ENCODE data around the gene CCND3. TPM values are rescaled to one million over a fixed set of nuclear protein-coding genes. Genes with fewer than 3 reads are reported as not detected.

The CCND3 gene
- total RNA-seq, 1 donor from 2014 or later = 91.2 TPM

- H3K36me3 Mint-ChIP-seq (ENCODE audit: unreplicated experiment) = peaks cover 10% of the 10 kb centered on the region
- no peak overlapping the region for H3K27ac Mint-ChIP-seq (ENCODE audit: unreplicated experiment)
- H3K4me1 Mint-ChIP-seq (ENCODE audit: unreplicated experiment) = no peaks in the 10 kb centered on the region
- no peaks in the 10 kb centered on the region for H3K9me3 Mint-ChIP-seq (ENCODE audit: unreplicated experiment)
- TF ChIP-seq, protein P1, sequence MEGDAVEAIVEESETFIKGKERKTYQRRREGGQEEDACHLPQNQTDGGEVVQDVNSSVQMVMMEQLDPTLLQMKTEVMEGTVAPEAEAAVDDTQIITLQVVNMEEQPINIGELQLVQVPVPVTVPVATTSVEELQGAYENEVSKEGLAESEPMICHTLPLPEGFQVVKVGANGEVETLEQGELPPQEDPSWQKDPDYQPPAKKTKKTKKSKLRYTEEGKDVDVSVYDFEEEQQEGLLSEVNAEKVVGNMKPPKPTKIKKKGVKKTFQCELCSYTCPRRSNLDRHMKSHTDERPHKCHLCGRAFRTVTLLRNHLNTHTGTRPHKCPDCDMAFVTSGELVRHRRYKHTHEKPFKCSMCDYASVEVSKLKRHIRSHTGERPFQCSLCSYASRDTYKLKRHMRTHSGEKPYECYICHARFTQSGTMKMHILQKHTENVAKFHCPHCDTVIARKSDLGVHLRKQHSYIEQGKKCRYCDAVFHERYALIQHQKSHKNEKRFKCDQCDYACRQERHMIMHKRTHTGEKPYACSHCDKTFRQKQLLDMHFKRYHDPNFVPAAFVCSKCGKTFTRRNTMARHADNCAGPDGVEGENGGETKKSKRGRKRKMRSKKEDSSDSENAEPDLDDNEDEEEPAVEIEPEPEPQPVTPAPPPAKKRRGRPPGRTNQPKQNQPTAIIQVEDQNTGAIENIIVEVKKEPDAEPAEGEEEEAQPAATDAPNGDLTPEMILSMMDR (IDR thresholded peaks at IDR 0.05) = no peak
- DNase-seq (ENCODE audit: extremely low spot score, unreplicated experiment) = no peak
- H3K27me3 Mint-ChIP-seq (ENCODE audit: unreplicated experiment) = no peaks in the 10 kb centered on the region
- H3K4me3 Mint-ChIP-seq (ENCODE audit: unreplicated experiment) = no peak overlapping the region
These were observed 18.4 kb upstream of the CCND3 start for GRCh38 chr6:41960028-41960427.

DNA sequence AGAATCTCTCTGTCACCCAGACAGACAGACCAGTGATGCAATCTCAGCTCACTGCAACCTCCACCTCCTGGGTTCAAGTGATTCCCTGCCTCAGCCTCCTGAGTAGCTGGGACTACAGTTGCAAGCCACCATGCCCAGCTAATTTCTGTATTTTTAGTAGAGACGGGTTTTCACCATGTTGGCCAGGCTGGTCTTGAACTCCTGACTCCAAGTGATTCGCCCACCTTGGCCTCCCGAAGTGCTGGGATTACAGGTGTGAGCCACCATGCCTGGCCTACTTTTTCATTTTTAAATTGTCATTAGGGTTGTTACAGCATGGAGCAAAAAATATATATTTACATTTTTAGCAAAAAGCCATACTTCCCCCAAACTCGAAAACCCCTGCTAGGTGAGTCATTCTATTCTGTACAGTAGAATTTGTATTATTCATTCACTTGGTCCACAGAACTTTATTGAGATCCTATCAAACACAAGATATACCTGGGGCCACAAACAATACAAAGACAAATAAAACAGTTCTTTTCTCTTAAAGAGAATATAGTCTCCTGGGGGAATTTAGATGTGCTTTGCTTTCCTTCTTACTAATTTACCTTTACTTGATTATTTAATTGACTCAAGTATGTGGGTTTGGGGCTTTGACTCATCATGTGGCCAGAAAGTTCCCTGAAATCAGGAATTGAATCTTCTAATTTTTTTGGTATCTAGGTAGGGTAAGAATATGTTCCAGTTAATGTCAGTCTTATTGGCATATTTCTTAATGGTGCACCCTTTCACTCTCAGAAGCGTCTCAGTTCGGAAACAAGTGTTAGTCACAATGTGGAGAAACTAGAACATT, 16.6 kb upstream of the CCND3 start:
- H3K27me3 Mint-ChIP-seq (ENCODE audit: unreplicated experiment) = no peaks in the 10 kb centered on the region
- H3K36me3 Mint-ChIP-seq (ENCODE audit: unreplicated experiment) = peaks cover 5% of the 10 kb centered on the region
- H3K9me3 Mint-ChIP-seq (ENCODE audit: unreplicated experiment) = no peaks in the 10 kb centered on the region
- DNase-seq (ENCODE audit: extremely low spot score, unreplicated experiment) = no peak
- H3K27ac Mint-ChIP-seq (ENCODE audit: unreplicated experiment) = no peak overlapping the region
- TF ChIP-seq, protein P1 (IDR thresholded peaks at IDR 0.05) = no peak
- H3K4me3 Mint-ChIP-seq (ENCODE audit: unreplicated experiment) = no peak overlapping the region
- no peaks in the 10 kb centered on the region for H3K4me1 Mint-ChIP-seq (ENCODE audit: unreplicated experiment)

GRCh38 chr6:41957117-41957516, 15.5 kb upstream of the CCND3 start:
- Mint-ChIP-seq H3K27ac (ENCODE audit: unreplicated experiment) (no peak overlapping the region), H3K4me3 (ENCODE audit: unreplicated experiment) (no peak overlapping the region), H3K27me3 (ENCODE audit: unreplicated experiment) (no peaks in the 10 kb centered on the region), H3K36me3 (ENCODE audit: unreplicated experiment) (peaks cover 2% of the 10 kb centered on the region), H3K9me3 (ENCODE audit: unreplicated experiment) (no peaks in the 10 kb centered on the region), H3K4me1 (ENCODE audit: unreplicated experiment) (no peaks in the 10 kb centered on the region)
- TF ChIP-seq, protein P1 (IDR thresholded peaks at IDR 0.05) = no peak
- no peak for DNase-seq (ENCODE audit: extremely low spot score, unreplicated experiment)

- TF ChIP-seq, protein P1 (IDR thresholded peaks at IDR 0.05) = no peak
- Mint-ChIP-seq H3K4me3 (ENCODE audit: unreplicated experiment) (no peak overlapping the region), H3K4me1 (ENCODE audit: unreplicated experiment) (no peaks in the 10 kb centered on the region), H3K36me3 (ENCODE audit: unreplicated experiment) (peaks cover 3% of the 10 kb centered on the region), H3K27me3 (ENCODE audit: unreplicated experiment) (no peaks in the 10 kb centered on the region), H3K27ac (ENCODE audit: unreplicated experiment) (no peak overlapping the region), H3K9me3 (ENCODE audit: unreplicated experiment) (no peaks in the 10 kb centered on the region)
- DNase-seq (ENCODE audit: extremely low spot score, unreplicated experiment) = no peak
These were observed 13.8 kb upstream of the CCND3 start for GRCh38 chr6:41955412-41955811.

DNA sequence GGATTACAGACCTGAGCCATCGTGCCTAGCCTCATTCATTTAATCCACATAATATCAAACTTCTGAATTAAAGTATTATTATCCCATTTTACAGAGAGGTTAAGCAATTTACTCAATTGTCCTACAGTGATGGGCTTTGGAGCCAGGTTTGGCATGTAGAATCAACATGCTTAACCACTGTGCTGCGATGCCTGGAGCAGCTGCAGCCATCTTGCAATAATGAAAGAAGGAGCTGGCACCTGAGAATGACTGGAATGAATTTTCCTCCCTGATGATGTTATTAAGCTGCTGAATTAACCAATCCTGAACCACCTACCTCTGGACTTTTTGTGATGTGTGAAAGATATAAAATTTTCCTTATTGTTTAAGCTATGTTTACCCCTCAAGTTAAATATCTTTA, 13.1 kb upstream of the CCND3 start:
- DNase-seq (ENCODE audit: extremely low spot score, unreplicated experiment) = no peak
- Mint-ChIP-seq H3K36me3 (ENCODE audit: unreplicated experiment) (peaks cover 5% of the 10 kb centered on the region), H3K27ac (ENCODE audit: unreplicated experiment) (no peak overlapping the region), H3K4me1 (ENCODE audit: unreplicated experiment) (no peaks in the 10 kb centered on the region), H3K4me3 (ENCODE audit: unreplicated experiment) (no peak overlapping the region), H3K9me3 (ENCODE audit: unreplicated experiment) (no peaks in the 10 kb centered on the region), H3K27me3 (ENCODE audit: unreplicated experiment) (no peaks in the 10 kb centered on the region)
- TF ChIP-seq, protein P1 (IDR thresholded peaks at IDR 0.05) = no peak
